Cardiac fibroblast (primary cell): ENCODE results near the gene DFFB.

Experiments used
- DNase-seq, 2 donors: peaks; one replicate each; pipeline versions ENCODE4 v3.0.0 to v3.0.0-alpha.2; 2010; ENCODE audit warnings: low read depth in 2 of 2
- H3K4me3 ChIP-seq, 2 donors: replicated peaks in 1 of 2; 1 replicate in 1 of 2; 2 replicates in 1 of 2; pipeline ENCODE4 v1.5.1; 2011; ENCODE audit warnings: low read depth in 2 of 2, low read length in 2 of 2, mild to moderate bottlenecking in 2 of 2, moderate library complexity in 1 of 2
- TF ChIP-seq, protein P1 (sequence below): IDR thresholded peaks from one replicate; pipeline ENCODE4 v1.5.1; 2011; ENCODE audit warnings: low read depth, mild to moderate bottlenecking, low read length, inconsistent platforms

Gene DFFB

DNA sequence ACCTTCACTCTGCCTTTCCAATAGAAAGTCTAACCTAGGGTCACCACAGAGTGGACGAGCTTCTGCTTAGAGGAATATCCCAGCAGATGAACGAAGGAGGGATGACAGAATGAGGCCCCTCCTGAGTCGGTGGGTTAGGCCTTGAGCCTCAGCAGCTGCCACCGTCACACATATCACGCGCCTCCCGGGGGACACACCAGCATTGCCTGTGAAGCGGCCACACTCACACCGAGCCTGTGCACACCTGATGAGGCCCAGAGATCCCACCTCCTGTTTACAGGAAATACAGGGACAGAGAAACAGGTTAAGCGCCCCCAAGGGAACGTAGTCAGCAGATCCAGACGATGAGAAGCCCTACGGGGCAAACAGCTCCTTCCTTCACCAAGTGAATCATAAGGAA, 35.8 kb upstream of the DFFB start:
- no peak overlapping the region for H3K4me3 ChIP-seq
- TF ChIP-seq, protein P1, sequence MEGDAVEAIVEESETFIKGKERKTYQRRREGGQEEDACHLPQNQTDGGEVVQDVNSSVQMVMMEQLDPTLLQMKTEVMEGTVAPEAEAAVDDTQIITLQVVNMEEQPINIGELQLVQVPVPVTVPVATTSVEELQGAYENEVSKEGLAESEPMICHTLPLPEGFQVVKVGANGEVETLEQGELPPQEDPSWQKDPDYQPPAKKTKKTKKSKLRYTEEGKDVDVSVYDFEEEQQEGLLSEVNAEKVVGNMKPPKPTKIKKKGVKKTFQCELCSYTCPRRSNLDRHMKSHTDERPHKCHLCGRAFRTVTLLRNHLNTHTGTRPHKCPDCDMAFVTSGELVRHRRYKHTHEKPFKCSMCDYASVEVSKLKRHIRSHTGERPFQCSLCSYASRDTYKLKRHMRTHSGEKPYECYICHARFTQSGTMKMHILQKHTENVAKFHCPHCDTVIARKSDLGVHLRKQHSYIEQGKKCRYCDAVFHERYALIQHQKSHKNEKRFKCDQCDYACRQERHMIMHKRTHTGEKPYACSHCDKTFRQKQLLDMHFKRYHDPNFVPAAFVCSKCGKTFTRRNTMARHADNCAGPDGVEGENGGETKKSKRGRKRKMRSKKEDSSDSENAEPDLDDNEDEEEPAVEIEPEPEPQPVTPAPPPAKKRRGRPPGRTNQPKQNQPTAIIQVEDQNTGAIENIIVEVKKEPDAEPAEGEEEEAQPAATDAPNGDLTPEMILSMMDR, result no peak
- DNase-seq, result no peak

DNA sequence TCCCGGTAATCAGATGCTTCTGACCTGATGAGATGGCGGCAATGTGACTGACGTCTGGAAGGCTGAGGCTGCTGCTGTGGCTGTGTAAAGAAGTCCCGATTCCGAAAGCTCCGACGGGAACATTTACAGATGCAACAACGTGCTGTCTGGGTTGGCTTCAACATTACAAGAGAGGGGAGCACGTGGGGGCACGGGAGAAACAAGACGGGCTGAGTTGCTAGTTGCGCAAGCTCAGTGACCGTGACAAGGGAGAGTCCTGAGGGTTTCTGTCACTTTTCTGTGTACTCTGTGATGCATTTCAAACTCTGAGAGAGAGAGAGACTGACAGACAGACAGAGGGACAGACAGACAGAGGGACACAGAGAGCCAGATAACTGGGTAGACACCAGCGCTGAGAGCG, 35.4 kb upstream of the DFFB start:
- DNase-seq, result no peak
- TF ChIP-seq, protein P1, result no peak
- H3K4me3 ChIP-seq, result no peak overlapping the region

DNA sequence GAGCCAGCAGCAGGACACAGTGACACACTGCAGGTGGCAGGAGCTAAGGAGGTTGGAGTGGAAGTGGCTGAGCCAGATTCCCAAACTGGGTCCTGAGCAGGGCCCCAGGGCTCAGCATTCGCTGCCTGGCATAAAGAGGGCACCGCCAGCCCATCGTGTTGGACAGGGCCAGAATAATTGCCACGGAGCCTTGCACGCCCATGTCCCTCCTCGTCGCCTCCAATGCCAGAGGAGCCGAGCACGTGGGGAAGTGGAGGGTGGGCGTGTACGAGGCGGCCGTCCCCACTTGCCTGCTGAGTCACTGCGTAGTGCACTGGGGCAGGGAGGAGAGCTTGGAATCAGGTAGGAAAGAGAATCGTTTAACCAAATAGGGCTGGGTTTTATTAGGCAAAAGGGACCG, 34.9 kb upstream of the DFFB start:
- TF ChIP-seq, protein P1, result no peak
- H3K4me3 ChIP-seq, result no peak overlapping the region
- no peak for DNase-seq

DNA sequence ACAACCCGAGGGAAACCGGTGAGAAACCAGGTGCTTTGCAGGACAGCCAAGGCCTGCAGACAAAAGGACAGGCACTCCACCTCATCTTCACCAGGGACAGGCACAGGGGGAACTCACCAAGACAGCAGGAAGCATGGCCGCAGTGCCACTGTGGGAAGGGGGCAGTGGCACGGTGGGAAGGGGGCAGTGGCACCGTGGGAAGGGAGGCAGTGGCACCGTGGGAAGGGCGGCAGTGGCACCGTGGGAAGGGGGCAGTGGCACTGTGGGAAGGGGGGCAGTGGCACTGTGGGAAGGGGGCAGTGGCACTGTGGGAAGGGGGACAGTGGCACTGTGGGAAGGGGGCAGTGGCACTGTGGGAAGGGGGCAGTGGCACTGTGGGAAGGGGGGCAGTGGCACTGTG, 32.6 kb upstream of the DFFB start:
- no peak for DNase-seq
- TF ChIP-seq, protein P1, result no peak
- H3K4me3 ChIP-seq, result no peak overlapping the region

DNA sequence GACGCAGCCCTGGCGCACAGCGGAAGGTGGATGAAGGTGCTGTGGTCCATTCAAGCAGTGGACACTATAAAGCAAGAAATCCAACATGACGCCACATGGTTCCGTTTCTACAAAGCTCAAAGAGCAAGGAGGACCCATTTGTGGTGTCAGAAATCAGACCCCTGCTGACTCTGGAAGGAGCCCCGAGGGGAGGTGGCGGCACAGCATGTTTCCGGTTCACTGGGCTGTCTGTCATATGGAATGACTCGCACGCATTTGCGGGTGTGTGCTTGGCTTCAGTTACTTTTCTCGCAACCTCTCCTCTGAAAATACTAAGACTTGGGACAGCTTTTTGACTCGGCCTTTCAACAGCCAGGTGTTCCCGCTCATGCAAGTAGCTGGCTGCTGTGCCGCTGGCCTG, 31.9 kb upstream of the DFFB start:
- no peak overlapping the region for H3K4me3 ChIP-seq
- no peak for DNase-seq
- TF ChIP-seq, protein P1, result no peak

DNA sequence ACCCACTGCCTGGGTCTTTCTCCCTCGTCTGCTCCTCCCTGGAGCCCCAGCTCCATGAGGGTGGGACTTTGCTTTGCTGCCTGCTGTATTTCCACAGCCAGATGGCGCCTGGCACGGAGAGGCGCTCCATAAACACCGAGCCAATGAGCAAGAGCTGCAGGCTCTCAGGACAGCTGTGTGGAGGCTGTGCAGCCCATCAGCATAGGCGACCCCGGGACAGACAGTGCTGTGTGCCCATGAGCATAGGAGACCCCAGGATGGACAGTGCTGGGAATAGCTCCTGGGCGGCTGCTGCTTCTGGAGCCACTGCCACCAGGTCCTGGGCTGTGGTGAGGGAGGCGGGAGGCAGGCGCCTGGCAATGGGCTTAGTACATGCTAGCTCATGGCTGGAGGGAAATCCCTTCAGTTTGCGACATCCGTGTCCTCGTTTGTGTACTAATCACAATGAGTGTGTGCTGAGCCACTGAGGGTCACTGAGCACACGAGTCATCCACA, 29.4 kb upstream of the DFFB start:
- TF ChIP-seq, protein P1, result no peak
- DNase-seq, result peak in 1 of 2 donors; percentile 19
- no peak overlapping the region for H3K4me3 ChIP-seq

DNA sequence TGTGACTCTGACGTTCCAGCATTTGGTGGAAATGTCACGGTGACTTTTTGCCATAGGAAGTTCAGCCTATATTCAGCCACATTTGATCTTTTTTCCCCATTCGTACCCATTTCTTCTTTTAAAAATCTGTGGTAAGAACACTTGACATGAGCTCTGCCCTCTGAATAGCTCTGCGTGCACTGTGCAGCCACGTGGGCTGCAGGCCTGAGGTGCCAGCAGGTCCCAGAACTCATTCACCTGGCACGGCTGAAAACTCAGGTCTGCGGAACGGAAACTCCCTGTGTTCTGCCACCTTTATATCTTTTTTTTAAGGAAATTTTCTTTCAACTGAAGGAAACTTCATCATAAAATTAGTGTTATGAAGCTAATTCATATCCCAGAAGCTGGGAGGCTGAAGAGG, 28.9 kb upstream of the DFFB start:
- no peak for DNase-seq
- H3K4me3 ChIP-seq, result no peak overlapping the region
- TF ChIP-seq, protein P1, result no peak
